D341Med (cell line): ENCODE results near the gene PARD3.

Experiments used
- DNase-seq: peaks from one replicate; pipeline ENCODE4 v3.0.0; 2012; ENCODE audit warnings: low spot score

The PARD3 gene

GRCh38 chr10:34183016-34183796 lies 631.9 kb downstream of the PARD3 start:
- DNase-seq: no peak

- DNase-seq: no peak
Observed at GRCh38 chr10:34181553-34182300, 633.4 kb downstream of the PARD3 start.

- no peak for DNase-seq
Observed at GRCh38 chr10:34180749-34181148, 634.3 kb downstream of the PARD3 start.

- no peak for DNase-seq
Observed at GRCh38 chr10:34179280-34179679, 635.8 kb downstream of the PARD3 start.

- DNase-seq: no peak
Observed at GRCh38 chr10:34178756-34179155, 636.3 kb downstream of the PARD3 start.

- no peak for DNase-seq
Observed at GRCh38 chr10:34178196-34178595, 636.9 kb downstream of the PARD3 start.

GRCh38 chr10:34177445-34177844 lies 637.7 kb downstream of the PARD3 start:
- DNase-seq: no peak

GRCh38 chr10:34176351-34176750 lies 638.7 kb downstream of the PARD3 start:
- DNase-seq: peak; percentile 54

- no peak for DNase-seq
Observed at GRCh38 chr10:34175121-34175520, 640.0 kb downstream of the PARD3 start.

GRCh38 chr10:34172936-34173533 lies 642.1 kb downstream of the PARD3 start:
- DNase-seq: no peak

GRCh38 chr10:34171957-34172527 lies 643.1 kb downstream of the PARD3 start:
- no peak for DNase-seq

GRCh38 chr10:34169677-34170076 lies 645.4 kb downstream of the PARD3 start:
- no peak for DNase-seq

GRCh38 chr10:34169131-34169530 lies 646.0 kb downstream of the PARD3 start:
- DNase-seq: no peak

GRCh38 chr10:34168439-34168838 lies 646.7 kb downstream of the PARD3 start:
- DNase-seq: no peak

GRCh38 chr10:34166823-34167222 lies 648.3 kb downstream of the PARD3 start:
- DNase-seq: no peak

- DNase-seq: no peak
Observed at GRCh38 chr10:34166354-34166753, 648.7 kb downstream of the PARD3 start.

GRCh38 chr10:34164029-34164428 lies 651.1 kb downstream of the PARD3 start:
- no peak for DNase-seq

- DNase-seq: no peak
Observed at GRCh38 chr10:34163075-34163905, 651.8 kb downstream of the PARD3 start.

- no peak for DNase-seq
Observed at GRCh38 chr10:34161777-34162370, 653.2 kb downstream of the PARD3 start.

GRCh38 chr10:34160595-34160994 lies 654.5 kb downstream of the PARD3 start:
- no peak for DNase-seq

- no peak for DNase-seq
Observed at GRCh38 chr10:34157501-34157900, 657.6 kb downstream of the PARD3 start.
